Measurements from ENCODE around the gene NTM. TPM values are rescaled to one million over a fixed set of nuclear protein-coding genes. Genes with fewer than 3 reads are reported as not detected.

The NTM gene
- total RNA-seq, 4 donors from 2014 or later: 0.78 to 1.1 (median 0.88) TPM; not detected in 1

DNA sequence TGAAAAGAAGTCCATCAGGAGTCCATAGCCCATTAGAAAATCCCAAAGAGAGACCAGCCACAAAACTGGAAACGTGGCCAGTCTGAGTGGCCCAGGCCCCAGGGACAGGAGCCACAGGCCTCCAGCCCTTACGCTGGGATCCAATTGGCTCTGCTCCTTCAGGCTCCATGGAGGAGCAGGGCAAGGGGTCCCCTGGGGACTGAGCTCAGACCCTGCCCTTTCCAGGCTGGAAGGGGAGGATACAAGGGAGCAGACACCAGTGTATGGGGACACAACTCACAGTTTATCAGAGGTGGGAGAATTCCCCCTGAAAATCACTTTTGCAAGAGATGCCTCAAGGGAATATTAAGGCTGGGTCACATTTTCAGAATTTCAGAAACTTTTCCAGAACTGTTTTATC lies 227.5 kb downstream of the NTM start:
- Histone ChIP-seq H3K27me3 (no peaks in the 10 kb centered on the region), H3K4me1 (no peaks in the 10 kb centered on the region), H3K27ac (no peak overlapping the region), H3K9me3 (no peaks in the 10 kb centered on the region), H3K4me3 (replicated peaks in 1 of 3) (no peak overlapping the region), H3K36me3 (no peaks in the 10 kb centered on the region)
- DNase-seq: no peak
- TF ChIP-seq POLR2A (IDR thresholded peaks at IDR 0.05): no peak
- TF ChIP-seq, protein P1, sequence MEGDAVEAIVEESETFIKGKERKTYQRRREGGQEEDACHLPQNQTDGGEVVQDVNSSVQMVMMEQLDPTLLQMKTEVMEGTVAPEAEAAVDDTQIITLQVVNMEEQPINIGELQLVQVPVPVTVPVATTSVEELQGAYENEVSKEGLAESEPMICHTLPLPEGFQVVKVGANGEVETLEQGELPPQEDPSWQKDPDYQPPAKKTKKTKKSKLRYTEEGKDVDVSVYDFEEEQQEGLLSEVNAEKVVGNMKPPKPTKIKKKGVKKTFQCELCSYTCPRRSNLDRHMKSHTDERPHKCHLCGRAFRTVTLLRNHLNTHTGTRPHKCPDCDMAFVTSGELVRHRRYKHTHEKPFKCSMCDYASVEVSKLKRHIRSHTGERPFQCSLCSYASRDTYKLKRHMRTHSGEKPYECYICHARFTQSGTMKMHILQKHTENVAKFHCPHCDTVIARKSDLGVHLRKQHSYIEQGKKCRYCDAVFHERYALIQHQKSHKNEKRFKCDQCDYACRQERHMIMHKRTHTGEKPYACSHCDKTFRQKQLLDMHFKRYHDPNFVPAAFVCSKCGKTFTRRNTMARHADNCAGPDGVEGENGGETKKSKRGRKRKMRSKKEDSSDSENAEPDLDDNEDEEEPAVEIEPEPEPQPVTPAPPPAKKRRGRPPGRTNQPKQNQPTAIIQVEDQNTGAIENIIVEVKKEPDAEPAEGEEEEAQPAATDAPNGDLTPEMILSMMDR (IDR thresholded peaks at IDR 0.05): no peak
- intact Hi-C loops (cut with DNase I): no loop called here
- 50% methylated on average over 2 of the region's 2 CpGs; no CpG with 5 or more reads in 1 of the 2 donors for WGBS, 2 donors

DNA sequence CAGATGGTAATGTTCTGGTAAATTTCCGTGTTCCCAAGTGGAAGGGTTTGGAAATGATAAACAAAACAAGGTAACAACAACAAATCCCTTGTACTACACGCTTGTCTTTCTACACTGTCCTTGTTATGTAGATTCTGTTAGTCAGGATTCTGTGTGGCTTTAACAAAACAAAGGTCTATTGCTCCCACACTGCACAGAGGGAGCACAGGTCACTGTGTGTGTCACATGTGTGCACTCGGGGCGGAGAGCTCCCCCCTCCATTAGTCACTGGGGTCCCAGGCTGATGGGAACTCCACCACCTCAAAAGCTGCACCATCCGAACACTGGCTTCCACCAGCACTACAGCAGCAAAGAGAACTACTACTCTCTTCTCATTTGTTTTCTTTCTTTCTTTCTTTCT lies 227.9 kb downstream of the NTM start:
- H3K36me3 ChIP-seq: no peaks in the 10 kb centered on the region
- intact Hi-C loops (cut with DNase I): no loop called here
- DNase-seq: no peak
- H3K27me3 ChIP-seq: no peaks in the 10 kb centered on the region
- WGBS, 2 donors: 73 to 75% methylated on average over 5 of the region's 5 CpGs
- no peak overlapping the region for H3K4me3 ChIP-seq (replicated peaks in 1 of 3)
- TF ChIP-seq, protein P1 (IDR thresholded peaks at IDR 0.05): no peak
- no peak for TF ChIP-seq POLR2A (IDR thresholded peaks at IDR 0.05)
- no peak overlapping the region for H3K27ac ChIP-seq
- no peaks in the 10 kb centered on the region for H3K9me3 ChIP-seq
- no peaks in the 10 kb centered on the region for H3K4me1 ChIP-seq

DNA sequence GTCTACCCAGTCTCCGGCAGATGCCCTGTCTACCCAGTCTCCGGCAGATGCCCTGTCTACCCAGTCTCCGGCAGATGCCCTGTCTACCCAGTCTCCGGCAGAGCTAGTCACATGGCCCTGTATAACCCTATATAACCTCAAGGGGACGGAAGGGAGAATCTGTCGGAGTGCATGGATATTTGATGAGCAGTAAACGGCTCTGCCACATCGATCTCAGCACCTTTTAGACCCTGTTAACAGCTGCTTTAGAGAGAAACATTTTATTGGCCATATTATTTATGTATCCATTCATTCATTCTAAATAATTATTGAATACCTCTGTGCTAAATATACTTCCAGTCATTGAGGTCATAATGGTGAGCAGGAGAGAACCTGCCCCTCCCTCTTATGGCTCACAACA lies 228.9 kb downstream of the NTM start:
- TF ChIP-seq, protein P1 (IDR thresholded peaks at IDR 0.05): no peak
- no peak for TF ChIP-seq POLR2A (IDR thresholded peaks at IDR 0.05)
- Histone ChIP-seq H3K36me3 (no peaks in the 10 kb centered on the region), H3K4me1 (no peaks in the 10 kb centered on the region), H3K4me3 (replicated peaks in 1 of 3) (no peak overlapping the region), H3K27ac (no peak overlapping the region), H3K27me3 (no peaks in the 10 kb centered on the region), H3K9me3 (no peaks in the 10 kb centered on the region)
- DNase-seq: no peak
- intact Hi-C loops (cut with DNase I): no loop called here
- 80 to 88% methylated on average over 8 of the region's 8 CpGs for WGBS, 2 donors

DNA sequence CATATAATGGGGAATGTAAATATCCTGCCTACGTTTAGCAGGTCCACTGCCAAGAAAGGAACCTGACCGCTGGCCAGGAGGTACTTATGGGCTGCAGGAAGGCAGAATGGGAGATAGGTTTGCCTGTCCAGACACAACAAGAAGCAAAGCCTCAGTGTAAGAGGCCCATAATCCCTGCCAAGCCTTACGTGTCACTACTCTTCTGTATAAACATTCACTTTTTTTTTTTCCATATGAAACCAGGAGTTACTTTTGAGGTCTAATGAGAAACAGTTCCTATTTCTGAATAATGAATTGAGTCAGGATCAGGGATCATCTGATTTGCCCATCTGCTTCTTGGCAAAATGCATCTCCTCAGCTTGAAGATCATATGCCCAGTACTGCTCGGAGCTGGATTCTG lies 230.2 kb downstream of the NTM start:
- no peak overlapping the region for H3K4me3 ChIP-seq (replicated peaks in 1 of 3)
- H3K9me3 ChIP-seq: no peaks in the 10 kb centered on the region
- DNase-seq: peak; percentile 3 to 11
- TF ChIP-seq, protein P1 (IDR thresholded peaks at IDR 0.05): no peak
- no peak for TF ChIP-seq POLR2A (IDR thresholded peaks at IDR 0.05)
- no peaks in the 10 kb centered on the region for H3K4me1 ChIP-seq
- no peak overlapping the region for H3K27ac ChIP-seq
- no peaks in the 10 kb centered on the region for H3K36me3 ChIP-seq
- WGBS, 2 donors: 31 to 34% methylated on average over 4 of the region's 4 CpGs
- intact Hi-C loops (cut with DNase I): no loop called here
- no peaks in the 10 kb centered on the region for H3K27me3 ChIP-seq

DNA sequence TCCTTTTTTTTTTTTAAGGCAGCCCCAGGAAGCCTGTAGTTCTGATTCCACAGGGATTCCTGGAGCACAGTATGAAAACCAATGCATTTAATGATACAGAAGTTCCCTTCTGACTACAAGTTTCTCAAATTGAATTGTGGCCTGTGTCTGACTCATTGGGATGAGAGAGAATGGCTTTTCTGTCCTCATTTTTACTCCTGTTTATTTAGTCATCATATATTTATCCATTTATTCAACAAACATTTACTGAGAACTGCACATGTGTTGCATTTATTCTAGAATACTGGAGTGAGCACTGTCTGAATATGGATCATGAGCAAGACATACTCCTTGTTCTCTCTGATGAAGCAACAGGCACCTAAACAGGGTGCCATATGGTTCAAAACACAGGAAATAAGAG lies 231.2 kb downstream of the NTM start:
- no peaks in the 10 kb centered on the region for H3K4me1 ChIP-seq
- H3K27me3 ChIP-seq: no peaks in the 10 kb centered on the region
- H3K9me3 ChIP-seq: no peaks in the 10 kb centered on the region
- no peak overlapping the region for H3K27ac ChIP-seq
- H3K4me3 ChIP-seq (replicated peaks in 1 of 3): no peak overlapping the region
- DNase-seq: no peak
- TF ChIP-seq POLR2A (IDR thresholded peaks at IDR 0.05): no peak
- TF ChIP-seq, protein P1 (IDR thresholded peaks at IDR 0.05): no peak
- H3K36me3 ChIP-seq: no peaks in the 10 kb centered on the region
- intact Hi-C loops (cut with DNase I): no loop called here
